Measurements from ENCODE around the gene STK39. TPM values are rescaled to one million over a fixed set of nuclear protein-coding genes. Genes with fewer than 3 reads are reported as not detected.

The STK39 gene
- 21.2 and 22.6 TPM in 2 replicates for total RNA-seq

GRCh38 chr2:168247341-168248261 lies at the start of gene STK39:
STK39 (minus strand) TSS chr2:168247595; CDS start chr2:168247435, 160 bp downstream.

Other genes with a start within 250 kb of the STK39 start
- gene CERS6, start 208.7 kb upstream of the STK39 start, total RNA-seq: 22.3 and 25.1 TPM in 2 replicates

All from hair follicular keratinocyte (primary cell).